HG03097 (cell line): ENCODE results near the gene PIM2.

Experiments used
- ATAC-seq: cut with Tn5 transposase; IDR thresholded peaks from one replicate; pipeline ENCODE4 v1.9.1; 2021; ENCODE audit not compliant: unreplicated experiment, low FRiP score

PIM2 gene

GRCh38 chrX:48909703-48910294 is 9.0 kb downstream of the PIM2 start:
- ATAC-seq = no peak

- ATAC-seq = no peak
Measured at GRCh38 chrX:48908600-48908999, 10.2 kb downstream of the PIM2 start.

- no peak for ATAC-seq
Measured at GRCh38 chrX:48905090-48905790, 13.6 kb downstream of the PIM2 start.

GRCh38 chrX:48904626-48905025 is 14.2 kb downstream of the PIM2 start:
- ATAC-seq = no peak

- ATAC-seq = no peak
Measured at GRCh38 chrX:48904180-48904579, 14.6 kb downstream of the PIM2 start.

GRCh38 chrX:48903290-48903689 is 15.5 kb downstream of the PIM2 start:
- ATAC-seq = no peak

- no peak for ATAC-seq
Measured at GRCh38 chrX:48902776-48903175, 16.0 kb downstream of the PIM2 start.

GRCh38 chrX:48902135-48902534 is 16.7 kb downstream of the PIM2 start:
- ATAC-seq = no peak

- ATAC-seq = no peak
Measured at GRCh38 chrX:48901069-48901468, 17.8 kb downstream of the PIM2 start.

- ATAC-seq = no peak
Measured at GRCh38 chrX:48899078-48899410, 19.8 kb downstream of the PIM2 start.

GRCh38 chrX:48897625-48898306 is 21.1 kb downstream of the PIM2 start, which contains the start of the genes PQBP1 and TIMM17B:
Gene PQBP1 (plus strand): TSS chrX:48897930. CDS start chrX:48898510, 580 bp downstream.
Gene TIMM17B (minus strand): TSS chrX:48897768. CDS start chrX:48897749, 19 bp downstream.
- peak; percentile 79 for ATAC-seq

- peak; percentile 11 for ATAC-seq
Measured at GRCh38 chrX:48897157-48897624, 21.6 kb downstream of the PIM2 start.

GRCh38 chrX:48896611-48897011 is 22.2 kb downstream of the PIM2 start:
- no peak for ATAC-seq

GRCh38 chrX:48894891-48895290 is 23.9 kb downstream of the PIM2 start:
- ATAC-seq = no peak

- no peak for ATAC-seq
Measured at GRCh38 chrX:48893556-48894348, 25.1 kb downstream of the PIM2 start.

GRCh38 chrX:48892896-48893295 is 25.9 kb downstream of the PIM2 start:
- no peak for ATAC-seq

GRCh38 chrX:48891402-48892288 is 27.2 kb downstream of the PIM2 start:
- no peak for ATAC-seq

- no peak for ATAC-seq
Measured at GRCh38 chrX:48890934-48891401, 27.9 kb downstream of the PIM2 start.

GRCh38 chrX:48890296-48890925 is 28.4 kb downstream of the PIM2 start:
- no peak for ATAC-seq
